CD4-positive, alpha-beta T cell treated with Interleukin-15 for 1 hour (primary cell): ENCODE measurements around the gene GALNT11.
"Not testable (repeated sequence)": the region's sequence is repeated elsewhere in the genome, so short reads cannot be mapped to it uniquely, and the experiment has no call there.

Experiments used
- DNase-seq: peaks from one replicate; pipeline ENCODE4 v3.0.0-alpha.2; 2020

GALNT11 gene

DNA sequence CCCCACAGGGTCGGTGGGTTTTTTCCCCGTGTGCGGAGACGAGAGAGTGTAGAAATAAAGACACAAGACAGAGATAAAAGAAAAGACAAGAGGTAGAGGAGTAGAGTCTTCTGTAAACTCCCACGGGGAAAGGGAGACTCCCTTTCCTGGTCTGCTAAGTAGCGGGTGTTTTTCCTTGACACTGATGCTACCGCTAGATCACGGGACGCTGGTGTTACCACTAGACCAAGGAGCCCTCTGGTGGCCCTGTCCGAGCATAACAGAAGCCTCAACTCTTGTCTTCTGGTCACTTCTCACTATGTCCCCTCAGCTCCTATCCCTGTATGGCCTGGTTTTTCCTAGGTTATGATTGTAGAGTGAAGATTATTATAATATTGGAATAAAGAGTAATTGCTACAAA, 4.6 kb downstream of the GALNT11 start:
- not testable (repeated sequence) for DNase-seq

- not testable (repeated sequence) for DNase-seq
These were observed 5.2 kb downstream of the GALNT11 start for GRCh38 chr7:152030639-152031038.

- DNase-seq: no peak
These were observed 10.3 kb downstream of the GALNT11 start for GRCh38 chr7:152035817-152036216.

DNA sequence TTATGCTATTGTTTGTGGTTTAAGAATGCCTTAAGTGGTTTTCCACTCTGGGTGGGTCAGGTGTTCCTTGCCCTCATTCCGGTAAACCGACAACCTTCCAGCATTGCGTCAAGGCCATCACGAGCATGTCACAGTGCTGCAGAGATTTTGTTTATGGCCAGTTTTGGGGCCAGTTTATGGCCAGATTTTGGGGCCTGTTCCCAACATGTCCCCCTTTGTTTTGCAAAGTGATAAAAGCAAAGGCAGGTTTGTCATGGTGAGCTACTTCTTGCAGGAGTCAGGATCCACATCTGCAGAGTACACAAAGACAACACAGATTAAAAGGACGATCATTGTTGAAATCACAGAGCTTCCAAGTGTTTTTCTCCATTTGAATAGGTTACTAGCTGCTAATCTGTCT, 12.9 kb downstream of the GALNT11 start:
- DNase-seq: not testable (repeated sequence)

GRCh38 chr7:152043086-152043485, 17.6 kb downstream of the GALNT11 start:
- not testable (repeated sequence) for DNase-seq

- DNase-seq: not testable (repeated sequence)
These were observed 19.4 kb downstream of the GALNT11 start for GRCh38 chr7:152044909-152045308.

- no peak for DNase-seq
These were observed 21.1 kb downstream of the GALNT11 start for GRCh38 chr7:152046531-152046930.

DNA sequence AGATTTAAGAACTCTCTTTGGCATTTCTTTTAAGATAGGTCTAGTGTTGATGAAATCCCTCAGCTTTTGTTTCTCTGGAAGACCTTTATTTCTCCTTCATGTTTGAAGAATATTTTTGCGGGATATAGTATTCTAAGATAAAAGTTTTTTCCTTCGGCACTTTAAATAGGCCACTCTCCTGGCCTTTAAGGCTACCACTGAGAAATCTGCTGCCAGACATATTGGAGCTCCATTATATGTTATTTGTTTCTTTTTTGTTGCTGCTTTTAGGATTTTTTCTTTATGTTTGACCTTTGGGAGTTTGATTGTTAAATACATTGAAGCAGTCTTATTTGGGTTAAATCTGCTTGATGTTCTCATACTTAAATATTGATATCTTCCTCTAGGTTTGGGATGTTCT, 22.6 kb downstream of the GALNT11 start:
- DNase-seq: no peak

- no peak for DNase-seq
These were observed 25.1 kb downstream of the GALNT11 start for GRCh38 chr7:152050547-152050971.

GRCh38 chr7:152051968-152052367, 26.5 kb downstream of the GALNT11 start:
- no peak for DNase-seq

DNA sequence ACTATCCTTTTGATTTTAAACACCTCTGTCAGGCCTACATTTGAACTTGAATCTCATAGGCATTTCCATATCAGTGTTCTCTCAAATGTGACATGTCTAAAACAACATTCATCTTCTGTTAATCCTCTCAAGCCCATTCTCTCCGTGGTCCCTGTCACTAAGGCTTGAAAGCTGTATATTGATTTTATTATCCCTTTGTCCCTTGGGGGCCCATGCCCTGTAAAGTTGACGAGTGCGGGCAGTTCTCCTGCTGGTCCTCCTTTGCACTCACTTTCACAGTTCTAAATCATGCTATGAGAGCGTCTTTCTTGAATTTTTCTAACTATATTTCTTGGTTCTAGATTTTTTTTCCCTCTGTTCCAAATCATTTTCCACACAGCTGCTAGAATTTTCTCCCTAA, 27.3 kb downstream of the GALNT11 start:
- DNase-seq: no peak

GRCh38 chr7:152054367-152055230, 29.1 kb downstream of the GALNT11 start:
- DNase-seq: no peak

DNA sequence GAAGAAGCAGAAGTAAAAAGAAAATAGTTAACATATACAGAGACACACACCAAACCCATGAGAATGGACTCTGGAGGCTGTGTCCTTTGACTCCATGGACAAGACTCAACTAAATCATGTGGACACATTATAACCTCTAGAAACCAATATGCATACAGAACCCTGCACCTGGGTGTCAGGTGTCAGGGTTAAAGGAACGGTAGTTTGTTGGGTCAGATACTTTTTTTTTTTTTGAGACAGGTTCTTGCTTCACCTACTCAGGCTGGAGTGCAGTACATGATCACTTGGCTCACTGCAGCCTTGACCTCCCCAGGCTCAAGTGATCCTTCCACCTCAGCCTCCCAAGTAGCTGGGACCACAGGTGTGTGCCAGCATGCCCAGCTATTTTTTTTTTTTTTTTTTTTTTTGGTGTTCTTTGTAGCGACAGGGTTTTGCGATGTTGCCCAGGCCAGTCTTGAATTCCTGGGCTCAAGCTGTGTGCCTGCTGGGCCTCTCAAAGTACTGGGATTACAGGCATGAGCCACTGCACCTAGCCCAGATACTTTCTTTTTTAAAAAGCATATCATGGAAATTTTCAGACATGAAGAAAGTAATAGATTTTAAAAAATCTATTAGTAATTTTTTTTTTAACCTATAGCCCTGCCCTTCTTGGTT, 31.3 kb downstream of the GALNT11 start:
- DNase-seq: no peak

DNA sequence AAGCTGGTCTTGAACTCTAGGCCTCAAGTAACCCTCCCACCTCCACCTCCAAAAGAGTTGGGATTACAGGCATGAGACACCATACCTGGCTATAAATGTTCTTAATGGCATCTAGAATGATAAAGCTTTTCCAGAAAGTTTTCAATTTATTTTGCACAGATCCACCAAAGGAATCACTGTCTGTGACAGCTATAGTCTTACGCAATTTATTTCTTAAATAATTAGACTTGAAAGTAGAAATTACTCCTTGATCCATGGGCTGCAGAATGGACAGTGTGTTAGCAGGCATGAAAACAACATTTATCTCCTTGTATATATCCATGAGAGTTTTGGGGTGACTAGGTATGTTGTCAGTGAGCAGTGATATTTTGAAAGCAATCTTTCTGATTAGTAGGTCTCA, 33.8 kb downstream of the GALNT11 start:
- DNase-seq: no peak

DNA sequence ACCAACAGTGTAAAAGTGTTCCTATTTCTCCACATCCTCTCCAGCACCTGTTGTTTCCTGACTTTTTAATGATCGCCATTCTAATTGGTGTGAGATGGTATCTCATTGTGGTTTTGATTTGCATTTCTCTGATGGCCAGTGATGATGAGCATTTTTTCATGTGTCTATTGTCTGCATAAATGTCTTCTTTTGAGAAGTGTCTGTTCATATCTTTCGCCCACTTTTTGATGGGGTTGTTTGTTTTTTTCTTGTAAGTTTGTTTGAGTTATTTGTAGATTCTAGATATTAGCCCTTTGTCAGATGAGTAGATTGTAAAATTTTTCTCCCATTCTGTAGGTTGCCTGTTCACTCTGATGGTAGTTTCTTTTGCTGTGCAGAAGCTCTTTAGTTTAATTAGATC, 35.6 kb downstream of the GALNT11 start:
- DNase-seq: not testable (repeated sequence)

DNA sequence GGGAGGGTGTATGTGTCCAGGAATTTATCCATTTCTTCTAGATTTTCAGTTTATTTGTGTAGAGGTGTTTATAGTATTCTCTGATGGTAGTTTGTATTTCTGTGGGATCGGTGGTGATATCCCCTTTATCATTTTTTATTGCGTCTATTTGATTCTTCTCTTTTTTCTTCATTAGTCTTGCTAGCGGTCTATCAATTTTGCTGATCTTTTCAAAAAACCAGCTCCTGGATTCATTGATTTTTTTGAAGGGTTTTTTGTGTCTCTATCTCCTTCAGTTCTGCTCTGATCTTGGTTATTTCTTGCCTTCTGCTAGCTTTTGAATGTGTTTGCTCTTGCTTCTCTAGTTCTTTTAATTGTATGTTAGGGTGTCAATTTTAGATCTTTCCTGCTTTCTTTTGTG, 37.7 kb downstream of the GALNT11 start:
- DNase-seq: not testable (repeated sequence)

- DNase-seq: not testable (repeated sequence)
These were observed 38.3 kb downstream of the GALNT11 start for GRCh38 chr7:152063821-152064220.

DNA sequence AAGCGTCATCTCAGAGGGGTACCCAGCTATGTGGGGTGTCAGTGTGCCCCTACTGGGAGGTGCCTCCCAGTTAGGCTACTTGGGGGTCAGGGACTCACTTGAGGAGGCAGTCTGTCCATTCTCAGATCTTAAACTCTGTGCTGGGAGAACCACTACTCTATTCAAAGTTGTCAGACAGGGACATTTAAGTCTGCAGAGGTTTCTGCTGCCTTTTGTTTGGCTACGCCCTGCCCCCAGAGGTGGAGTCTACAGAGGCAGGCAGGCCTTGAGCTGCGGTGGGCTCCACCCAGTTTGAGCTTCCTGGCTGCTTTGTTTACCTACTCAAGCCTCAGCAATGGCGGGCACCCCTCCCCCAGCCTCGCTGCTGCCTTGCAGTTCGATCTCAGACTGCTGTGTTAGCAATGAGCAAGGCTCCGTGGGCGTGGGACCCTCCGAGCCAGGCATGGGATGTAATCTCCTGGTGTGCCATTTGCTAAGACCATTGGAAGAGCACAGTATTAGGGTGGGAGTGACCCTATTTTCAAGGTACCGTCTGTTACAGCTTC, 40.4 kb downstream of the GALNT11 start:
- DNase-seq: not testable (repeated sequence)

- no peak for DNase-seq
These were observed 46.9 kb downstream of the GALNT11 start for GRCh38 chr7:152072421-152072820.

GRCh38 chr7:152073352-152073751, 47.9 kb downstream of the GALNT11 start:
- DNase-seq: no peak

DNA sequence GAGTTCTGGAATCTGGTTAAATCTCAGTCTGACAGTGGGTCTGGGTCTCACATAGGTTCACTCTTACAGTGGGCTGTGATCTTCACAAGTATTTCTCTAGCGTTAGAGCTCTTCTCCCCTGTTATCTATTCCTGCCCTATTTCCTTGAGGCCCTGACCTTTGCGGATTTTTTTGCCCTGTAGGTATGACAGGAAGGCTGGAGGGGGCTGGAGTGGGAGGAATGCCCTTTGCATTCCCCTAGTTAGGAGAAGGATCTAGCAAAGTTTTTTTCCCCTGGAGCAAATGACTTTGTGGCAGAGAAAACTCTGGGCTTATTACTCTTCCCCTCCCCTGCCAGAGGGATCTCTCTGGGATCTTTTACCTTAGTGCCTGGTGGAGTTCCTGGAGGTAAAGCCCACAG, 49.2 kb downstream of the GALNT11 start:
- no peak for DNase-seq

DNA sequence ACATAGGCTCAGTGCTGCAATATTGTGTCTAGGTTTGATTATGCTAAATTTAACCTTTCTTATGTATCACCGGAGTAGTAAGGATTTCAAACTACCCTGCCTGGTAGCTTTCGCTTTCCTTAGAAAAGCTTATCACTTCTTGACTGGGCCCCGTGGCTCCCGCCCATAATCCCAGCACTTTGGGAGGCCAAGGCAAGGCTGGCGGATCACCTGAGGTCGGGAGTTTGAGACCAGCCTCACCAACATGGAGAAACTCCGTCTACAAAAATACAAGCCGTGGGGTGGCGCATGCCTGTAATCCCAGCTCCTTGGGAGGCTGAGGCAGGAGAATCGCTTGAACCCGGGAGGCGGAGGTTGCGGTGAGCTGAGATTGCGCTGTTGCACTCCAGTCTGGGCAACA, 49.9 kb downstream of the GALNT11 start:
- DNase-seq: not testable (repeated sequence)

DNA sequence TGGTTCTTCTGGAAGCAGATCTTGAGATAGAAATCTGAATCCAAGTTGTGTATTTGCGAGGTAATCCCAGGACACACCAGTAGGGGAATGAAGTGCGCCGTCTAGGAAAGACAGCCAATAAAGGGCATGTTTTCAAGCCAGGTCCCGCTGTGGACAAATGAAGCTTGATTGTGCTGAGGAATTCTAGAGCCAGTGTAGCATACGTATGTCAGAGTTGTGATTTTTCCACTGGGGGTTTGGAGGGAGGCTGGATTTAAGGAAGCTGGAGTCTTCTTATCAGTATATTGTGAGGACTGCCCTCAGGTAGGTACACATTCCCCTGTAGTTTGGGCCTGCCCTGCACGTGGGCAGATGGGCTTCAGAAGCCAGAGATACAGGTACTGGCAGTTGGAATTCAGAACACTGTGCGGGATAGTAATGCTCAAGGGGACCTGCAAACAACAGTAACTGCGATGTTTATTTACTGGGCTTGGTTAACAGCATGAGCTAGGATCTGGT, 50.9 kb downstream of the GALNT11 start:
- no peak for DNase-seq
